Panc1 (cell line): ENCODE measurements around the gene ABCC10.
"Not testable (repeated sequence)": the region's sequence is repeated elsewhere in the genome, so short reads cannot be mapped to it uniquely, and the experiment has no call there.

Source experiments
- CTCF ChIP-seq: fragments of 450-650 bp; IDR thresholded peaks from 2 replicates; pipeline ENCODE4 v1.5.1; 2017; ENCODE audit warnings: mild to moderate bottlenecking
- POLR2AphosphoS5 ChIP-seq: IDR thresholded peaks from 2 replicates; pipeline ENCODE4 v1.6.1; 2012; ENCODE audit warnings: mild to moderate bottlenecking, low read depth, low read length, moderate library complexity
- REST ChIP-seq, 2 experiments: IDR thresholded peaks; 2 replicates each; pipeline ENCODE4 v1.6.1; 2011 to 2012; ENCODE audit warnings: low read depth in 2 of 2, control low read depth in 1 of 2, low read length in 1 of 2, mild to moderate bottlenecking in 1 of 2, moderate library complexity in 1 of 2; ENCODE audit not compliant: insufficient read depth in 1 of 2
- TCF7L2 ChIP-seq: IDR thresholded peaks from 2 replicates; pipeline ENCODE4 v1.6.1; 2011; ENCODE audit warnings: mild to moderate bottlenecking, low read depth, low read length, inconsistent platforms

GRCh38 chr6:43393133-43393532 lies 34.2 kb upstream of the ABCC10 start:
- not testable (repeated sequence) for TF ChIP-seq CTCF; TCF7L2; REST (IDR thresholded peaks at IDR 0.05; ENCODE audit: insufficient read depth in 1 of 2, low read depth in 2 of 2, low read length in 1 of 2); POLR2AphosphoS5
